Immature natural killer cell (primary cell): ENCODE data around the gene RCE1. TPM values are rescaled to one million over a fixed set of nuclear protein-coding genes. Genes with fewer than 3 reads are reported as not detected.

Experiments
- DNase-seq, 3 donors: peaks; one replicate each; pipeline ENCODE4 v3.0.0; 2022; ENCODE audit warnings: mixed read lengths in 1 of 3
- H3K27ac Mint-ChIP-seq, 6 donors: one replicate each; pipeline ENCODE4 v1.8.0; 2020; ENCODE audit warnings: mixed read lengths in 6 of 6, mild to moderate bottlenecking in 5 of 6, inconsistent platforms in 4 of 6, moderate library complexity in 3 of 6
- H3K27me3 Mint-ChIP-seq, 3 donors: one replicate each; pipeline ENCODE4 v1.8.0; 2020 to 2021; ENCODE audit warnings: low read depth in 3 of 3, mild to moderate bottlenecking in 3 of 3, mixed read lengths in 3 of 3, moderate library complexity in 3 of 3, inconsistent platforms in 1 of 3
- H3K36me3 Mint-ChIP-seq, 3 donors: one replicate each; pipeline ENCODE4 v1.8.0; 2020; ENCODE audit warnings: mixed read lengths in 3 of 3, inconsistent platforms in 2 of 3, mild to moderate bottlenecking in 2 of 3
- H3K4me1 Mint-ChIP-seq, 2 donors: one replicate each; pipeline ENCODE4 v1.8.0; 2020; ENCODE audit warnings: inconsistent platforms in 2 of 2, mild to moderate bottlenecking in 2 of 2, mixed read lengths in 2 of 2, moderate library complexity in 1 of 2
- H3K4me3 Mint-ChIP-seq, 5 donors: one replicate each; pipeline ENCODE4 v1.8.0; 2020; ENCODE audit warnings: mild to moderate bottlenecking in 5 of 5, mixed read lengths in 5 of 5, inconsistent platforms in 3 of 5, moderate library complexity in 3 of 5
- H3K9me3 Mint-ChIP-seq, 6 donors: one replicate each; pipeline ENCODE4 v1.8.0; 2020; ENCODE audit warnings: mild to moderate bottlenecking in 6 of 6, mixed read lengths in 6 of 6, inconsistent platforms in 4 of 6, moderate library complexity in 3 of 6
- polyA plus RNA-seq, 3 donors: library from polyadenylated mRNA; unstranded; fragments of 300-500 nt; fragmentation: Illumina TruSeq; gene quantifications; one replicate each; pipeline ENCODE4 v1.2.3, GENCODE V29; 2021

The RCE1 gene
- polyA plus RNA-seq, 3 donors from 2014 or later = 19.5 to 29.1 (median 27.5) TPM

- H3K9me3 Mint-ChIP-seq = no peaks in the 10 kb centered on the region
- H3K4me3 Mint-ChIP-seq = no peak overlapping the region
- peak overlapping the region in 4 of 6 donors; percentile 0 to 69 (median 37) for H3K27ac Mint-ChIP-seq
- no peaks in the 10 kb centered on the region for H3K36me3 Mint-ChIP-seq
- no peak for DNase-seq
- peaks cover 18 to 25% of the 10 kb centered on the region in 2 donors for H3K4me1 Mint-ChIP-seq
- H3K27me3 Mint-ChIP-seq = peaks cover 0 to 2% (median 0%) of the 10 kb centered on the region in 3 donors
Measured at GRCh38 chr11:66834943-66835342, 8.3 kb upstream of the RCE1 start.

- Mint-ChIP-seq H3K27me3 (peaks cover 0 to 4% (median 2%) of the 10 kb centered on the region in 3 donors), H3K9me3 (no peaks in the 10 kb centered on the region), H3K27ac (peak overlapping the region in 2 of 6 donors; percentile 43 to 44), H3K36me3 (no peaks in the 10 kb centered on the region), H3K4me3 (no peak overlapping the region), H3K4me1 (peaks cover 27 to 34% of the 10 kb centered on the region in 2 donors)
- DNase-seq = no peak
Measured at GRCh38 chr11:66835768-66836405, 7.4 kb upstream of the RCE1 start.

GRCh38 chr11:66840317-66841091 is 2.7 kb upstream of the RCE1 start:
- Mint-ChIP-seq H3K4me1 (peaks cover 53 to 61% of the 10 kb centered on the region in 2 donors), H3K27ac (peak overlapping the region; percentile 4 to 63 (median 44)), H3K36me3 (no peaks in the 10 kb centered on the region), H3K27me3 (peaks cover 2 to 15% (median 7%) of the 10 kb centered on the region in 3 donors), H3K9me3 (no peaks in the 10 kb centered on the region), H3K4me3 (peak overlapping the region in 4 of 5 donors; percentile 5 to 48 (median 26))
- no peak for DNase-seq

- Mint-ChIP-seq H3K27me3 (peaks cover 2 to 15% (median 7%) of the 10 kb centered on the region in 3 donors), H3K9me3 (no peaks in the 10 kb centered on the region), H3K36me3 (no peaks in the 10 kb centered on the region), H3K4me3 (peak overlapping the region; percentile 91 to 98 (median 94)), H3K4me1 (peaks cover 53 to 61% of the 10 kb centered on the region in 2 donors), H3K27ac (peak overlapping the region; percentile 95 to 99 (median 96))
- DNase-seq = no peak
Measured at GRCh38 chr11:66841861-66842260, 1.4 kb upstream of the RCE1 start.

GRCh38 chr11:66842501-66842895 is 743 bp upstream of the RCE1 start:
- no peaks in the 10 kb centered on the region for H3K9me3 Mint-ChIP-seq
- H3K27ac Mint-ChIP-seq = peak overlapping the region; percentile 95 to 99 (median 96)
- peaks cover 53 to 61% of the 10 kb centered on the region in 2 donors for H3K4me1 Mint-ChIP-seq
- peaks cover 2 to 15% (median 7%) of the 10 kb centered on the region in 3 donors for H3K27me3 Mint-ChIP-seq
- H3K4me3 Mint-ChIP-seq = peak overlapping the region; percentile 91 to 98 (median 94)
- H3K36me3 Mint-ChIP-seq = no peaks in the 10 kb centered on the region
- DNase-seq = no peak

GRCh38 chr11:66843776-66844495 is 695 bp downstream of the RCE1 start:
- DNase-seq = no peak
- Mint-ChIP-seq H3K4me3 (peak overlapping the region; percentile 82 to 95 (median 91)), H3K27ac (peak overlapping the region; percentile 87 to 96 (median 94)), H3K36me3 (no peaks in the 10 kb centered on the region), H3K4me1 (peaks cover 47 to 54% of the 10 kb centered on the region in 2 donors), H3K9me3 (no peaks in the 10 kb centered on the region), H3K27me3 (peaks cover 2 to 15% (median 7%) of the 10 kb centered on the region in 3 donors)

DNA sequence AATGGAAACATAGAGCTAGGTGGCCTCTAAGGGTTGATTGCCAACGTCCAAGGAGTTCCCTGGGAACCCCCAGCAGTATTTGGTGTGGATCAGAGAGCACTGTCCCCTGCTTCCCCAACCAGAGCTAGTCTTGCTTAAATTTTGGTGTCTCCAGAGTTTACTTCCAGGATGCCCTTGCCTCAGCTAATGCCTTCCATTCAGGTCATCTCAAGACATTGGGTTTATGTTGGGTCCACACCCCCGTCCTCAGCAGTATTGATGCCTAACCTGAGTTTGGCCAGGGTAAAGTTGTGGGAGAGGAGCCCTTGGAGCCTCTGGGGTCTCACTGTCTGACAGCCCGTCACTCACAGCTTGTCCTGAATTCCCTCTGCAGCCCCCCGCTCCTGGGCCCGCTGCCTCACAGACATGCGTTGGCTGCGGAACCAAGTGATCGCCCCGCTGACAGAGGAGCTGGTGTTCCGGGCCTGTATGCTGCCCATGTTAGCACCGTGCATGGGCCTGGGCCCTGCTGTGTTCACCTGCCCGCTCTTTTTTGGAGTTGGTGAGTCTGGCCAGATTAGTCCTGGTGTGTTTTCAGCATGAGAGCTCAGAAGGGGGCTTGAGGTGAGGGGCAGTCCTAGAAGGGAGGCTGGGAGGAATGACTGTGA is 1.4 kb downstream of the RCE1 start:
- H3K9me3 Mint-ChIP-seq = no peaks in the 10 kb centered on the region
- H3K4me3 Mint-ChIP-seq = peak overlapping the region; percentile 82 to 95 (median 91)
- H3K27ac Mint-ChIP-seq = peak overlapping the region; percentile 56 to 96 (median 94)
- H3K4me1 Mint-ChIP-seq = peaks cover 41 to 47% of the 10 kb centered on the region in 2 donors
- H3K36me3 Mint-ChIP-seq = no peaks in the 10 kb centered on the region
- no peak for DNase-seq
- peaks cover 2 to 15% (median 7%) of the 10 kb centered on the region in 3 donors for H3K27me3 Mint-ChIP-seq

GRCh38 chr11:66845143-66845875 is 2.1 kb downstream of the RCE1 start:
- no peak for DNase-seq
- Mint-ChIP-seq H3K36me3 (no peaks in the 10 kb centered on the region), H3K27ac (peak overlapping the region in 4 of 6 donors; percentile 45 to 69 (median 62)), H3K9me3 (no peaks in the 10 kb centered on the region), H3K4me3 (peak overlapping the region; percentile 10 to 94 (median 42)), H3K4me1 (peaks cover 37 to 40% of the 10 kb centered on the region in 2 donors), H3K27me3 (peaks cover 2 to 14% (median 7%) of the 10 kb centered on the region in 3 donors)

DNA sequence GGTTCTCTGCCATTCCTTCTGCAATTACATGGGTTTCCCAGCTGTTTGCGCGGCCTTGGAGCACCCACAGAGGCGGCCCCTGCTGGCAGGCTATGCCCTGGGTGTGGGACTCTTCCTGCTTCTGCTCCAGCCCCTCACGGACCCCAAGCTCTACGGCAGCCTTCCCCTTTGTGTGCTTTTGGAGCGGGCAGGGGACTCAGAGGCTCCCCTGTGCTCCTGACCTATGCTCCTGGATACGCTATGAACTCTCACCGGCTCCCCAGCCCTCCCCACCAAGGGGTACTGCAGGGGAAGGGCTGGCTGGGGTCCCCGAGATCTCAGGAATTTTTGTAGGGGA is 2.6 kb downstream of the RCE1 start:
- Mint-ChIP-seq H3K4me1 (peaks cover 32 to 35% of the 10 kb centered on the region in 2 donors), H3K4me3 (no peak overlapping the region), H3K27me3 (peaks cover 0 to 13% (median 9%) of the 10 kb centered on the region in 3 donors), H3K27ac (peak overlapping the region in 1 of 6 donors; percentile 7), H3K36me3 (no peaks in the 10 kb centered on the region), H3K9me3 (no peaks in the 10 kb centered on the region)
- DNase-seq = no peak

DNA sequence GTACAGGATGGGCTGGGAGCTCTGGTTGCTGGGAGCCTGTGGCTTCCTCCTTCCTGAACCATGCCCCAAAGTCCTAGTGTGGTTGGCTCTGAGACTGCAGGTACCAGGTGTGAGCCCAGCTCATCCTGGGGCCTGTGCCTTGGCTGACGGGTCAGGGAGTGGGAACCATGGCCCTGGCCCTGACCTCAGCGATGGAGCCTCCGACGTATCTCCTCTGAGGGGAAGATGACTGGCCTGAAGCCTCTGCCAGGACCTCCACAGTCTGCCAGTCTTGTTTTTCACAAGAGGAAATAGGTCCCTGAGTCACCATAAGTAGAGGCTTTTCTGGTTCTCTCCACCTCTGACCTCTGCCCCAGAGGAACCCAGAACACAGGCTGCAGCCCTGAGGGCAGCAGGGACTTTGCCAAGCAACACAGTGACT is 3.4 kb downstream of the RCE1 start:
- H3K9me3 Mint-ChIP-seq = no peaks in the 10 kb centered on the region
- peak overlapping the region in 1 of 6 donors; percentile 34 for H3K27ac Mint-ChIP-seq
- H3K36me3 Mint-ChIP-seq = no peaks in the 10 kb centered on the region
- no peak overlapping the region for H3K4me3 Mint-ChIP-seq
- peaks cover 0 to 16% (median 9%) of the 10 kb centered on the region in 3 donors for H3K27me3 Mint-ChIP-seq
- no peak for DNase-seq
- H3K4me1 Mint-ChIP-seq = peaks cover 25 to 27% of the 10 kb centered on the region in 2 donors

DNA sequence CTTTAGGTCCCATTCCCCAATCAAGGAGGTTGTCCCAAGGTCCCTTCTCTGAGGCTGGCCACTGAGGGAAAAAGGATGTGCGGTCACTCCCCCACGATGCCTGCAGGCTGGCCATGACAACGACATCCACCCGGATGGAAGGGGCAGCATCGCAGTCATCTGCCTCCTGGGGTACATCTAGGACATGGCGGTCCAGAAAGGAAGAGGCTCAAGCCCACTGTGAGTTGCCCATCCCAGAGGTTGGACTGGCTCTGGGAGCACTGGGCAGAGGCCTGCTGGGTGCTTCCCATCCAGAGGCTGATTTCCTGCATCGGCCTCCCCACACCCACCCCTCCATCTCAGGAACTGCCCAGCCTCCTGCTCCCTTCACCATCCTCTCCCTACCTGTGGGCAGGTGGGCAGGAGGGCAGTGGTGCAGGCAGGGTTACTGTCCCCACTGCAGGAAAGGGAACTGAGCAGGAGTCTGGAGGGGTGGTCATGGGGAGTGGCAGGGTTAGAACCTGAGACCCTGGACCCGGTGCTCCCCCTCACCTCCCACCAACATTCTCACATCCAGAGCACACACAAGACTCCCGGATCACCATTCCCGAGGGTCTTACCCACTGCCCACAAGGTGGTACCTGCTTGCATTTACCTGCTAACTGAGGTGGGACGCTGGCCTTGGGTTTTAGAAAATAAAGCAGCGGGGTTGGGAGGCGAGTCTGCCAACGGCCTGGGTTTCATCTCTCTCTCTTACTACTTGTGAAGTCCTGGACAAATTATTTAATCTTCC is 4.4 kb downstream of the RCE1 start:
- no peak for DNase-seq
- peaks cover 16 to 17% of the 10 kb centered on the region in 2 donors for H3K4me1 Mint-ChIP-seq
- H3K27me3 Mint-ChIP-seq = peaks cover 3 to 13% (median 9%) of the 10 kb centered on the region in 3 donors
- H3K36me3 Mint-ChIP-seq = no peaks in the 10 kb centered on the region
- H3K9me3 Mint-ChIP-seq = no peaks in the 10 kb centered on the region
- H3K27ac Mint-ChIP-seq = no peak overlapping the region
- no peak overlapping the region for H3K4me3 Mint-ChIP-seq
